GM19468 (cell line): ENCODE data around the gene ITGAE.
A peak's percentile ranks its signal among the peaks of the same experiment; 100 is the strongest.
"Not testable (repeated sequence)": the region's sequence is repeated elsewhere in the genome, so short reads cannot be mapped to it uniquely, and the experiment has no call there.

Source experiments
- ATAC-seq: cut with Tn5 transposase; IDR thresholded peaks from one replicate; pipeline ENCODE4 v1.9.1; 2021; ENCODE audit warnings: mild to moderate bottlenecking, moderate library complexity, moderate number of reproducible peaks; ENCODE audit not compliant: unreplicated experiment; ENCODE audit errors: extremely low read depth

ITGAE gene

GRCh38 chr17:3740611-3741073, 60.3 kb downstream of the ITGAE start:
- ATAC-seq = no peak

GRCh38 chr17:3739422-3740124, 61.4 kb downstream of the ITGAE start:
- no peak for ATAC-seq

- no peak for ATAC-seq
These were observed 62.3 kb downstream of the ITGAE start for GRCh38 chr17:3738562-3739295.

- ATAC-seq = no peak
These were observed 65.5 kb downstream of the ITGAE start for GRCh38 chr17:3735515-3735914.

- ATAC-seq = not testable (repeated sequence)
These were observed 66.1 kb downstream of the ITGAE start for GRCh38 chr17:3734911-3735276.

- ATAC-seq = no peak
These were observed 68.8 kb downstream of the ITGAE start for GRCh38 chr17:3732210-3732621.

- ATAC-seq = no peak
These were observed 70.0 kb downstream of the ITGAE start for GRCh38 chr17:3730881-3731429.

GRCh38 chr17:3729881-3730280, 71.1 kb downstream of the ITGAE start:
- ATAC-seq = no peak

GRCh38 chr17:3728099-3728498, 72.9 kb downstream of the ITGAE start:
- not testable (repeated sequence) for ATAC-seq

- no peak for ATAC-seq
These were observed 73.9 kb downstream of the ITGAE start for GRCh38 chr17:3727041-3727440.

GRCh38 chr17:3724378-3725077, 76.5 kb downstream of the ITGAE start:
- no peak for ATAC-seq

GRCh38 chr17:3723556-3724377, 77.2 kb downstream of the ITGAE start, which contains the start of gene HASPIN:
TSS of gene HASPIN (plus strand) at chr17:3723903. CDS start at chr17:3723936, 33 bp downstream.
- ATAC-seq = no peak

- ATAC-seq = no peak
These were observed 77.8 kb downstream of the ITGAE start for GRCh38 chr17:3723188-3723555.

- ATAC-seq = no peak
These were observed 78.3 kb downstream of the ITGAE start for GRCh38 chr17:3722716-3723115.

- ATAC-seq = no peak
These were observed 81.7 kb downstream of the ITGAE start for GRCh38 chr17:3719265-3719664.

GRCh38 chr17:3718201-3718600, 82.8 kb downstream of the ITGAE start:
- no peak for ATAC-seq

- no peak for ATAC-seq
These were observed 85.7 kb downstream of the ITGAE start for GRCh38 chr17:3715296-3715695.

GRCh38 chr17:3712811-3713463, 88.1 kb downstream of the ITGAE start:
- no peak for ATAC-seq

- ATAC-seq = peak; percentile 93
These were observed 90.0 kb downstream of the ITGAE start for GRCh38 chr17:3710951-3711383.
